H1 (cell line): Measurements from ENCODE around the gene DHX57. TPM values are rescaled to one million over a fixed set of nuclear protein-coding genes. Genes with fewer than 3 reads are reported as not detected.

Source experiments
- CTCF ChIA-PET: fragments of 300-600 bp; sonication (Branson Sonifier 250); formaldehyde crosslinking; loops from one replicate; lab custom pipeline; 2021; ENCODE audit not compliant: partially characterized antibody; lab: Charles Lee
- POLR2A ChIA-PET: fragments of 300-600 bp; sonication (Branson Sonifier 250); formaldehyde crosslinking; loops from one replicate; lab custom pipeline; 2021; ENCODE audit warnings: inconsistent platforms; ENCODE audit not compliant: partially characterized antibody; lab: Charles Lee
- DNase-seq, 2 experiments: peaks; one replicate each; pipeline versions ENCODE4 v3.0.0 to v3.0.0-alpha.2; 2010 to 2022; ENCODE audit warnings: low spot score in 2 of 2, low read depth in 1 of 2, mixed read lengths in 1 of 2
- FAIRE-seq: peaks from 2 replicates; lab custom pipeline; 2011; peaks lifted over from hg19 to GRCh38; lab: Jason Lieb, UNC
- H2AFZ ChIP-seq: 2 replicates; pipeline ENCODE4 v1.8.1; 2012; ENCODE audit warnings: low read length, inconsistent platforms
- H2AK5ac ChIP-seq: 2 replicates; pipeline ENCODE4 v1.6.1; 2013; ENCODE audit warnings: low read depth, low read length
- H2BK120ac ChIP-seq: replicated peaks from 2 replicates; pipeline ENCODE3; 2013; ENCODE audit warnings: low read depth, low read length, inconsistent platforms
- H2BK12ac ChIP-seq: 2 replicates; pipeline ENCODE4 v1.6.1; 2013; ENCODE audit warnings: low read depth, low read length
- H2BK15ac ChIP-seq: 2 replicates; pipeline ENCODE4 v1.6.1; 2013; ENCODE audit warnings: low read length
- H2BK20ac ChIP-seq: 2 replicates; pipeline ENCODE4 v1.6.1; 2013; ENCODE audit warnings: low read length
- H2BK5ac ChIP-seq: 2 replicates; pipeline ENCODE4 v1.6.1; 2013; ENCODE audit warnings: low read depth, low read length
- H3K14ac ChIP-seq: 2 replicates; pipeline ENCODE4 v1.6.1; 2013; ENCODE audit warnings: inconsistent platforms; ENCODE audit not compliant: insufficient read length
- H3K18ac ChIP-seq: 2 replicates; pipeline ENCODE4 v1.6.1; 2013; ENCODE audit warnings: low read length; ENCODE audit errors: extremely low read depth
- H3K23ac ChIP-seq: 2 replicates; pipeline ENCODE4 v1.6.1; 2013; ENCODE audit warnings: inconsistent platforms; ENCODE audit not compliant: insufficient read length
- H3K23me2 ChIP-seq: 2 replicates; pipeline ENCODE4 v1.6.1; 2013; ENCODE audit warnings: low read depth, low read length
- H3K27ac ChIP-seq: 2 replicates; pipeline ENCODE4 v1.6.1; 2011; ENCODE audit warnings: low read depth, low read length, inconsistent platforms
- H3K27me3 ChIP-seq, 4 experiments: replicated peaks in 1 of 4; 1 replicate in 1 of 4; 2 replicates in 3 of 4; pipeline versions ENCODE4 v1.6.1 to v1.8.1; 2011 to 2013; ENCODE audit warnings: low read length in 3 of 4, mild to moderate bottlenecking in 3 of 4, inconsistent platforms in 2 of 4, mixed read lengths in 2 of 4, moderate library complexity in 1 of 4; ENCODE audit not compliant: control insufficient read depth in 3 of 4, insufficient read depth in 3 of 4; ENCODE audit errors: extremely low read depth in 1 of 4
- H3K36me3 ChIP-seq, 4 experiments: 2 replicates each; pipeline versions ENCODE4 v1.6.1 to v1.8.1; 2011 to 2013; ENCODE audit warnings: mild to moderate bottlenecking in 4 of 4, low read length in 3 of 4, moderate library complexity in 2 of 4, control low read depth in 1 of 4, inconsistent platforms in 1 of 4; ENCODE audit not compliant: insufficient read depth in 4 of 4, control insufficient read depth in 2 of 4
- H3K4ac ChIP-seq: replicated peaks from 2 replicates; pipeline ENCODE3; 2013; ENCODE audit warnings: low read length, low read depth, mixed read lengths, inconsistent platforms; ENCODE audit not compliant: insufficient read length
- H3K4me1 ChIP-seq, 4 experiments: replicated peaks in 1 of 4; 1 replicate in 1 of 4; 2 replicates in 3 of 4; pipeline versions ENCODE4 v1.6.1 to v1.8.1; 2011 to 2013; ENCODE audit warnings: low read length in 3 of 4, inconsistent platforms in 2 of 4, mixed read lengths in 1 of 4; ENCODE audit not compliant: insufficient read depth in 4 of 4, control insufficient read depth in 3 of 4
- H3K4me2 ChIP-seq, 2 experiments: 2 replicates each; pipeline versions ENCODE4 v1.6.1 to v1.8.1; 2011 to 2013; ENCODE audit warnings: low read depth in 2 of 2, low read length in 2 of 2, control low read depth in 1 of 2, inconsistent platforms in 1 of 2, mild to moderate bottlenecking in 1 of 2; ENCODE audit not compliant: insufficient read depth in 1 of 2
- H3K4me3 ChIP-seq, 4 experiments: fragments of 200-600, 300-600 bp in 1 of 4; sonication (generic), shearing (Covaris generic), sonication (Bioruptor Twin) in 1 of 4; 2 replicates each; pipeline versions ENCODE4 v1.5.1 to v1.8.1; 2011 to 2016; ENCODE audit warnings: low read length in 4 of 4, low read depth in 3 of 4, control low read depth in 2 of 4, inconsistent platforms in 2 of 4, mild to moderate bottlenecking in 2 of 4, mixed read lengths in 1 of 4, moderate library complexity in 1 of 4; ENCODE audit not compliant: insufficient read depth in 2 of 4; ENCODE audit errors: extremely low read depth in 1 of 4
- H3K56ac ChIP-seq: replicated peaks from 2 replicates; pipeline ENCODE3; 2013; ENCODE audit warnings: low read depth, mild to moderate bottlenecking, mixed read lengths, low read length, inconsistent platforms; ENCODE audit not compliant: insufficient read length
- H3K79me1 ChIP-seq: 2 replicates; pipeline ENCODE4 v1.6.1; 2013; ENCODE audit warnings: low read depth, low read length, control low read depth
- H3K79me2 ChIP-seq, 2 experiments: 2 replicates each; pipeline versions ENCODE4 v1.6.1 to v1.8.1; 2012 to 2013; ENCODE audit warnings: low read length in 2 of 2, mild to moderate bottlenecking in 2 of 2, inconsistent platforms in 1 of 2; ENCODE audit not compliant: insufficient read depth in 2 of 2, control insufficient read depth in 1 of 2
- H3K9ac ChIP-seq, 4 experiments: replicated peaks in 1 of 4; 1 replicate in 1 of 4; 2 replicates in 3 of 4; pipeline versions ENCODE4 v1.6.1 to v1.8.1; 2011 to 2013; ENCODE audit warnings: low read depth in 3 of 4, low read length in 3 of 4, control low read depth in 2 of 4, mild to moderate bottlenecking in 2 of 4, moderate library complexity in 2 of 4, inconsistent platforms in 1 of 4; ENCODE audit errors: extremely low read depth in 1 of 4
- H3K9me3 ChIP-seq, 2 experiments: 2 replicates each; pipeline versions ENCODE4 v1.6.1 to v1.8.1; 2012 to 2013; ENCODE audit warnings: mild to moderate bottlenecking in 2 of 2, moderate library complexity in 2 of 2, control low read depth in 1 of 2, inconsistent platforms in 1 of 2, low read depth in 1 of 2, low read length in 1 of 2, mixed read lengths in 1 of 2; ENCODE audit not compliant: insufficient read depth in 2 of 2
- H4K20me1 ChIP-seq, 2 experiments: replicated peaks in 1 of 2; 2 replicates each; pipeline versions ENCODE3 to v1.8.1; 2011 to 2013; ENCODE audit warnings: inconsistent platforms in 2 of 2, low read length in 2 of 2, mild to moderate bottlenecking in 1 of 2; ENCODE audit not compliant: insufficient read depth in 2 of 2, control insufficient read depth in 1 of 2
- H4K5ac ChIP-seq: 2 replicates; pipeline ENCODE4 v1.6.1; 2013; ENCODE audit warnings: low read length, low read depth, mixed read lengths, inconsistent platforms; ENCODE audit not compliant: insufficient read length
- H4K8ac ChIP-seq: 2 replicates; pipeline ENCODE4 v1.8.0; 2013; ENCODE audit warnings: mild to moderate bottlenecking, moderate library complexity, low read length, inconsistent platforms; ENCODE audit not compliant: insufficient read depth; ENCODE audit errors: extremely low read depth
- H4K91ac ChIP-seq: replicated peaks from 2 replicates; pipeline ENCODE3; 2013; ENCODE audit warnings: low read length, mixed read lengths, inconsistent platforms; ENCODE audit not compliant: insufficient read length
- BRCA1 ChIP-seq: IDR thresholded peaks from 2 replicates; pipeline ENCODE4 v1.6.1; 2012; ENCODE audit warnings: low read depth, low read length, improper control_type of control experiment
- CBX5 ChIP-seq: fragments of 300-800, 300-1000 bp; sonication (generic); IDR thresholded peaks from 2 replicates; pipeline ENCODE4 v1.7.1; 2016; ENCODE audit warnings: antibody characterized with exemption, low read length, low read depth
- EGR1 ChIP-seq: IDR thresholded peaks from 2 replicates; pipeline ENCODE4 v1.6.1; 2011; ENCODE audit warnings: low read depth, low read length, borderline replicate concordance
- HDAC2 ChIP-seq, 2 experiments: fragments of 300-600 bp in 1 of 2; sonication (generic) in 1 of 2; IDR thresholded peaks; 2 replicates each; pipeline ENCODE4 v1.6.1; 2011 to 2012; ENCODE audit warnings: low read depth in 2 of 2, low read length in 2 of 2, mild to moderate bottlenecking in 2 of 2, moderate library complexity in 2 of 2, borderline replicate concordance in 1 of 2, inconsistent platforms in 1 of 2
- NANOG ChIP-seq: IDR thresholded peaks from 2 replicates; pipeline ENCODE4 v1.6.1; 2011; ENCODE audit warnings: low read length, low read depth, mild to moderate bottlenecking, inconsistent platforms; ENCODE audit not compliant: insufficient read depth, poor library complexity, severe bottlenecking
- POLR2A ChIP-seq, 2 experiments: IDR thresholded peaks; 1 replicate in 1 of 2; 2 replicates in 1 of 2; pipeline ENCODE4 v1.6.1; 2011; ENCODE audit warnings: low read depth in 2 of 2, low read length in 2 of 2, mild to moderate bottlenecking in 2 of 2; ENCODE audit errors: control extremely low read depth in 1 of 2
- RFX5 ChIP-seq: IDR thresholded peaks from 2 replicates; pipeline ENCODE4 v1.6.1; 2011; ENCODE audit warnings: low read depth, low read length, improper control_type of control experiment, borderline replicate concordance
- SIN3A ChIP-seq, 2 experiments: IDR thresholded peaks in 1 of 2; conservative IDR thresholded peaks in 1 of 2; 2 replicates each; pipeline ENCODE4 v1.6.1; 2011 to 2012; ENCODE audit warnings: low read length in 2 of 2, improper control_type of control experiment in 1 of 2, low read depth in 1 of 2, mild to moderate bottlenecking in 1 of 2
- SIX5 ChIP-seq: IDR thresholded peaks from 2 replicates; pipeline ENCODE4 v1.6.1; 2011; ENCODE audit warnings: mild to moderate bottlenecking, low read depth, low read length
- SP2 ChIP-seq: IDR thresholded peaks from 2 replicates; pipeline ENCODE4 v1.6.1; 2012; ENCODE audit warnings: mild to moderate bottlenecking, low read length, inconsistent platforms
- TAF1 ChIP-seq: IDR thresholded peaks from 2 replicates; pipeline ENCODE4 v1.6.1; 2011; ENCODE audit warnings: mild to moderate bottlenecking, low read depth, low read length
- TEAD4 ChIP-seq: IDR thresholded peaks from 2 replicates; pipeline ENCODE4 v1.6.1; 2012; ENCODE audit warnings: low read depth, low read length, inconsistent platforms, mixed read lengths
- WGBS, 2 experiments: shearing (Covaris generic) in 1 of 2; methylation state at CpG; one replicate each; pipeline versions ENCODE4 v1.1.6 to v1.1.7; 2013 to 2015; ENCODE audit warnings: low lambda C conversion rate in 2 of 2, mixed read lengths in 2 of 2, inconsistent platforms in 1 of 2, low coverage in 1 of 2, missing lambda C conversion rate in 1 of 2; ENCODE audit not compliant: insufficient replicate concordance in 2 of 2, insufficient coverage in 1 of 2, insufficient read length in 1 of 2; ENCODE audit errors: extremely low coverage in 1 of 2, missing lambda C conversion rate in 1 of 2; 5-methylcytosine and 5-hydroxymethylcytosine counted together
- polyA plus RNA-seq, 7 experiments: library from polyadenylated mRNA; depleted of rRNA in 3 of 7; stranded (reverse) in 5 of 7; unstranded in 2 of 7; fragments of >200 nt in 5 of 7; fragments of 200-250 nt in 2 of 7; gene quantifications; 1 replicate in 5 of 7; 2 replicates in 1 of 7; 4 replicates in 1 of 7; pipeline versions ENCODE4 v1.2.1 to v1.2.3, GENCODE V29; 2011 to 2013; ENCODE audit warnings: missing spikeins in 2 of 7, mixed read lengths in 2 of 7
- total RNA-seq: library from RNA; stranded (reverse); fragmentation: NEBNext Ultra II Directional; extraction: Animal tissue kit (Norgen Biotek cat#: 25700); gene quantifications from 2 replicates; pipeline ENCODE4 v1.2.1, GENCODE V29; 2021

The DHX57 gene
- total and polyA plus RNA-seq, 2 of the 8 experiments (the other 6 are each of a cell fraction or from before 2014, with no cell fraction given) = 10.7 to 32.9 TPM

- Histone ChIP-seq H3K14ac (no peak overlapping the region), H4K5ac (no peak overlapping the region), H3K4me2 (no peak overlapping the region), H3K56ac (no peak overlapping the region), H2BK120ac (no peak overlapping the region), H3K23me2 (peaks cover 8% of the 10 kb centered on the region), H4K8ac (no peak overlapping the region)
- TF ChIP-seq SIN3A (conservative IDR thresholded peaks at IDR 0.05 in 1 of 2, IDR thresholded peaks at IDR 0.05 in 1 of 2; ENCODE audit: low read depth in 1 of 2, low read length in 2 of 2) (no peak), TAF1 (no peak), RFX5 (no peak), HDAC2 (IDR thresholded peaks at IDR 0.05; ENCODE audit: borderline replicate concordance in 1 of 2, low read depth in 2 of 2, low read length in 2 of 2) (no peak), CBX5 (no peak), POLR2A (IDR thresholded peaks at IDR 0.05; ENCODE audit: control extremely low read depth in 1 of 2, low read depth in 2 of 2, low read length in 2 of 2) (no peak), SIX5 (no peak), SP2 (no peak), BRCA1 (no peak), TEAD4 (no peak), EGR1 (no peak), NANOG (no peak)
- TF ChIP-seq, all 59 proteins: peak for 0
- H3K36me3 ChIP-seq = no peaks in the 10 kb centered on the region
- no peak overlapping the region for H3K9ac ChIP-seq
- ChIA-PET CTCF (interaction anchor here (1.1 kb wide), 1 partner anchor 132 kb away, joined by 3 read pairs; no protein-coding TSS in a partner anchor), POLR2A (interaction anchor here (1.6 kb wide), 1 partner anchor 122 kb away, joined by 5 read pairs; the partner anchor contains the start of gene SRSF7)
- H2BK20ac ChIP-seq = no peak overlapping the region
- H2AFZ ChIP-seq = no peak overlapping the region
- H3K4ac ChIP-seq = no peak overlapping the region
- H3K4me1 ChIP-seq = no peaks in the 10 kb centered on the region
- no peaks in the 10 kb centered on the region for H4K20me1 ChIP-seq
- H2BK5ac ChIP-seq = no peak overlapping the region
- H3K18ac ChIP-seq = no peak overlapping the region
- no peaks in the 10 kb centered on the region for H3K9me3 ChIP-seq
- no peak for DNase-seq
- H3K27ac ChIP-seq = no peak overlapping the region
- FAIRE-seq = no peak
- H3K79me2 ChIP-seq = peaks cover 0 to 40% of the 10 kb centered on the region in 2 experiments; a peak in 2 of 4 replicates
- H2AK5ac ChIP-seq = no peak overlapping the region
- H3K23ac ChIP-seq = no peak overlapping the region
- 73% methylated on average over 5 of the region's 5 CpGs; no CpG with 5 or more reads in 1 of the 2 experiments for WGBS, 2 experiments
- H2BK15ac ChIP-seq = no peak overlapping the region
- no peak overlapping the region for H3K4me3 ChIP-seq
- no peak overlapping the region for H2BK12ac ChIP-seq
- H3K79me1 ChIP-seq = no peaks in the 10 kb centered on the region
- no peak overlapping the region for H4K91ac ChIP-seq
- H3K27me3 ChIP-seq = no peaks in the 10 kb centered on the region
These were observed 2.0 kb downstream of the DHX57 start for GRCh38 chr2:38873763-38874162.
